C4-2B (cell line): ENCODE data around the gene OLFML2A.
A peak's percentile ranks its signal among the peaks of the same experiment; 100 is the strongest.

Experiments
- H3K27ac ChIP-seq: fragments of 450-650 bp; 2 replicates; pipeline ENCODE4 v1.5.1; 2017
- ZFX ChIP-seq: fragments of 450-650 bp; IDR thresholded peaks from 2 replicates; pipeline ENCODE4 v1.6.1; 2017
- TF ChIP-seq, protein P1 (sequence below): fragments of 450-650 bp; conservative IDR thresholded peaks from 2 replicates; pipeline ENCODE4 v1.5.1; 2017; ENCODE audit warnings: mild to moderate bottlenecking

OLFML2A gene

DNA sequence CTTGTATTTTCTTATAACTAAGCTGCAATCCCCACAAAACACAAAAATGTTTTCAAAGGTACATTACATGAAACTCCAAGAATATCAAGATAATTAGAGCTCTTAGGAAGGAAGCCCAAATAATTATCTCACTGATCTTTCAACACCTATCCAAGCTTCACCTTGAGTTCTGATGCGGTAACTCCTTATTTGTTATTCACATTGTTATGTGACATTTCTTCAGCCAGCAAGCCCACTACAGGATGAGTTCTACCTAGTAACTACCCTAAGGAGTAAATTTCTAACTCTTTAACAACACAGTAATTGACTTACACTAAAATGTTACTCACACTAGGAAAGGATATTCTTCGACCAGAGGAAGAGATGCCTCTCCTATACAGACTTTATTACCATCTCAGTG, 15.7 kb upstream of the OLFML2A start:
- no peak overlapping the region for H3K27ac ChIP-seq
- no peak for TF ChIP-seq ZFX
- TF ChIP-seq, protein P1, sequence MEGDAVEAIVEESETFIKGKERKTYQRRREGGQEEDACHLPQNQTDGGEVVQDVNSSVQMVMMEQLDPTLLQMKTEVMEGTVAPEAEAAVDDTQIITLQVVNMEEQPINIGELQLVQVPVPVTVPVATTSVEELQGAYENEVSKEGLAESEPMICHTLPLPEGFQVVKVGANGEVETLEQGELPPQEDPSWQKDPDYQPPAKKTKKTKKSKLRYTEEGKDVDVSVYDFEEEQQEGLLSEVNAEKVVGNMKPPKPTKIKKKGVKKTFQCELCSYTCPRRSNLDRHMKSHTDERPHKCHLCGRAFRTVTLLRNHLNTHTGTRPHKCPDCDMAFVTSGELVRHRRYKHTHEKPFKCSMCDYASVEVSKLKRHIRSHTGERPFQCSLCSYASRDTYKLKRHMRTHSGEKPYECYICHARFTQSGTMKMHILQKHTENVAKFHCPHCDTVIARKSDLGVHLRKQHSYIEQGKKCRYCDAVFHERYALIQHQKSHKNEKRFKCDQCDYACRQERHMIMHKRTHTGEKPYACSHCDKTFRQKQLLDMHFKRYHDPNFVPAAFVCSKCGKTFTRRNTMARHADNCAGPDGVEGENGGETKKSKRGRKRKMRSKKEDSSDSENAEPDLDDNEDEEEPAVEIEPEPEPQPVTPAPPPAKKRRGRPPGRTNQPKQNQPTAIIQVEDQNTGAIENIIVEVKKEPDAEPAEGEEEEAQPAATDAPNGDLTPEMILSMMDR: no peak

DNA sequence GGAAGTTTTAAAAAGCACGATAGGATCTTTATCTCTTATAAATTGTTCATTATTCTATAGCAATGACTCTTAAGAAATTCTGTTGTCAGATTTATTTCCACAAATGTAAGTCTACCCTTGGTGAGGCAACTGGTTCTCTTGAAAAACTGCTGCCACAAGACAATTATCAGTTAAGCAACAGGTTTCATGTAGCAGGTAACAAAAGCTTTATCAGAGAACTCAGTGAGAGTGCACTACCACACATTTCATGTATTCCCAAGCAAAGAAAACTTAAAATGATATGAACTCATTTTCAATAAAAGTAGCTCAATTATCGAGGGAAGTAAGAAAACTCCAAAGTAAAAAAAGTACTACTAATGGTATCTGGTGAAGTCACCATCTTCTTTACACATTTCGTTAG, 15.2 kb upstream of the OLFML2A start:
- TF ChIP-seq ZFX: no peak
- TF ChIP-seq, protein P1: no peak
- H3K27ac ChIP-seq: no peak overlapping the region

DNA sequence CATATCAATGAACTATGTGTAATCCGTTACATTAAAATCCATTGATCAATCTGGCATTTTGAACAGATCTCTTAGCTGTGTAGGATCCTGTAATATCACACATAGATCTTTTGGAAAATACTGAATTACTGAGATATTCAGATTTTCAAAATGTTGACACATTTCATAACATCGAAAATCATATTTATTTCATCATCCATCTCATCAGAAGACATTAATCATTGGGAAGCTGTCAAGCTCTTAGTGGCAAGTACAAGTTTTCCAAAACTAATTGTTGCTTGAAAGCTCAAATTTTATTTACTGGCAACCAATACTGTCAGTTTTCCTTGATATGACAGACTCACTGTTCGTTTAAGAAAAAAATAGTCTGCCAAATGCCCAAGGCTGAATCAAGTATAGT, 14.3 kb upstream of the OLFML2A start:
- no peak overlapping the region for H3K27ac ChIP-seq
- no peak for TF ChIP-seq ZFX
- TF ChIP-seq, protein P1: no peak

DNA sequence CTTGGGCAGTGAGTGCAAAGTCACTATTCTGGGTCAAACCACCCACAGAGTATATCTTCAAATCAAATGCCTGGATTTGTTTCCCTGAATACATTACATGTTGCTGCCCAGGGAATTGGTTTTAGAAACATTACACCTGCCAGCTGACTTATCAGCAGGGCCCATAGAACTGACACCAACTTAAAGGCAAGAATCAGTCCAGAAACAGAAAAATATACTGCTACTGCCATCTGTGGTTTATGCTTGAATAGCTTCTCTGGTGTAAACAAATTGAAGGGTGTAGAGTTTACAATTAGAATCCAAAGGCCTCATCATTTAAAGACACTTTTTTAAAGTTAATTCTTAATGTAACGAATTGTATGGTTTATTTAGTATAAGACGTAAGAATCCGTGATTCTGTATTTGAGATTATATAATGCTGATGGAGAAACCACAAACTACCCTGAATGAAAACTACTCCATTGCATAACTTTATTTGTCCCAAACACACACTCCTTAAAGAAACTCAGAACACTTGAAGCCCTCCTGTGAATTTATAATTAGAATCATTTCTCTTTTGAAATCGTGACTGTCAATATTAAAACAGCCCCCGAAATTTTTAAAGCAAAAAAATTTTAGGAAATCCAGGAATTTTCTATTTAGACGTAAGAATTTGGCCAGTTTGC, 12.0 kb upstream of the OLFML2A start:
- H3K27ac ChIP-seq: no peak overlapping the region
- TF ChIP-seq ZFX: no peak
- TF ChIP-seq, protein P1: peak; percentile 56

DNA sequence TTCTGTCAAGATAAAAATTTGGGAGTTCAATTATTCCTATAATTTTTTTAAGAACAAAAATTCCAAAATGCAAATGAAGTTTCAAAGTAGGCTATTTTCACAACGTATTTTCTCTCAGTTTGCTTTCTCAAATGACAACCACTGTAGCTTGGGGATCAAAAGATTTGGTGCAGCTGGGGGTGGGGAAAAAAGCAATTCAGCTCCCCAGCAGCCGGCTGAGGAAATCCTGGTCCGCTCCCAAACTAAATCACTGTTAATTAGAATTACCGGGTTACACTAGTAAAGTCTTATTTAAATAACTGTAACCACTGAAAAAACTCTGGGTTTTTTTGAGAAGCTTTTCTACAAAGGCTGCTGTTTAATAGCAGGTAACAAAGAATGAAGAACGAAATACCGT, 11.5 kb upstream of the OLFML2A start:
- TF ChIP-seq ZFX: no peak
- TF ChIP-seq, protein P1: no peak
- no peak overlapping the region for H3K27ac ChIP-seq

DNA sequence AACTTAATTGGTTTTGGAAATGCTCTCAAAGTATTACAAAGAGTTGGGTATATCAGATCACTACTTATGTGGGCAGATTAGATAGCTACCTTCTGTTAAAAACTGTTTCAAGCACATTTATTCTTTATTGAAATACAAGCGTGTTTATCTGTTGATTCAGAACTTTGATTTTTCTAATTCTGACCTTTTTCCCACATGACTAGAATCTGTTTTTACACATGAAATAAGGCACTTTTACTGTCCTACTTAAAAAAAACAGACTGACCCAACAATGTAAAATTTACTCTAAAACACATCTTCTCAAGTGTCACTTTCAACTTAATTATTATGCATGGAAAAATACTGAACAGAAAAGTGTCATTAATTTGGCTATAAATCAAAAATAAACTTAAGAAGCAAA, 10.6 kb upstream of the OLFML2A start:
- TF ChIP-seq, protein P1: no peak
- TF ChIP-seq ZFX: no peak
- H3K27ac ChIP-seq: no peak overlapping the region

DNA sequence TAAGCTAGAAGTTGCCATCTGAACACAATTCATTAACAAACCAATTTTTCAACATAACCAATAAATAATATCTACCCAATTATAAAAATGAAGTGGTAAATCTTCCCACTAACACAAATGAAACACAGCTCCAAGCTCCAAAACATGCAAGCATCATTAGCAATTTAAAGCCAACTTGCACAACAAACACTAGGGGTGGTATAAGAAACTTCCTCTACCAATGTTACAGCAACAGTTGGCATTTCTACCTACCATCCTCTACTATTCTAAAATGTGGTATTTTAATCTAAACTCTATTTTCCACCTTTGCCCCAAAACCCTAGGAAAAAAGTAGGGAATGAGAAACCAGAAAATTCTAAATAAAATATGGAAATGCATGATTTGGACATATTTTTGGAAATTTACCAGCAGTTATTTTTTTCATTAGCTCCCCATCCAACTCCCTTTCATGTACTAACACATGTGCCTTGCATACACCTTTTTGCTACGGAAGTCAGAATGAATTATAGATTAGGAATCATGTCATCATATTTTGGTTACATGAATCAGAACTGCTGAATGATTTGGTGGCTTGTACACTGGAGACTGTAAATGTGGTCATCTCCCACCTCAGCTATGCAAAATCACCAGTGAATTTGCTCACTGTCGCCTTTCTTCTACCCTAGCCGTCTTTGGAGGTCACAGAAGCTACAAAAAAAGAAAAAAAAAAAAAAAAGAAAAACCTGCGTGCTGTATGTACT, 9.9 kb upstream of the OLFML2A start:
- TF ChIP-seq ZFX: no peak
- TF ChIP-seq, protein P1: peak; percentile 38
- no peak overlapping the region for H3K27ac ChIP-seq
